IMR-90 (cell line): ENCODE results near the gene MYD88. TPM values are rescaled to one million over a fixed set of nuclear protein-coding genes. Genes with fewer than 3 reads are reported as not detected.

Experiments used
- ATAC-seq: fragments of 200-7000 bp; cut with Tn5 transposase; 2 replicates; pipeline ENCODE4 v1.9.1; 2020; ENCODE audit warnings: low read depth, mild to moderate bottlenecking, moderate library complexity
- BruUV-seq: library from RNA; stranded (reverse); fragments of 400-500 nt; replicated peaks from 2 replicates; lab custom pipeline; 2021; lab: Mats Ljungman, UMichigan
- CTCF ChIA-PET: fragments of 300-600 bp; formaldehyde crosslinking; extraction: SDS; loops from one replicate; lab custom pipeline; 2021; ENCODE audit warnings: antibody characterized with exemption; lab: Yijun Ruan, JAX
- POLR2A ChIA-PET: fragments of 300-600 bp; sonication (Branson Sonifier 250); formaldehyde crosslinking; loops from one replicate; lab custom pipeline; 2022; ENCODE audit warnings: antibody characterized with exemption; ENCODE audit not compliant: unreplicated experiment; lab: Charles Lee
- DNase-seq: peaks from one replicate; pipeline ENCODE4 v3.0.0; 2013
- H2AFZ ChIP-seq: replicated peaks from 2 replicates; pipeline ENCODE3; 2013; ENCODE audit warnings: low read length, mild to moderate bottlenecking; ENCODE audit not compliant: poor library complexity
- H2AK5ac ChIP-seq: 2 replicates; pipeline ENCODE4 v1.6.1; 2013; ENCODE audit warnings: low read depth, low read length, inconsistent platforms
- H2AK9ac ChIP-seq: replicated peaks from 2 replicates; pipeline ENCODE3; 2013; ENCODE audit warnings: mild to moderate bottlenecking, low read depth, low read length, moderate library complexity; ENCODE audit not compliant: poor library complexity
- H2BK120ac ChIP-seq: 2 replicates; pipeline ENCODE4 v1.6.1; 2013; ENCODE audit warnings: low read depth, low read length, inconsistent platforms
- H2BK15ac ChIP-seq: 3 replicates; pipeline ENCODE4 v1.6.1; 2013; ENCODE audit warnings: low read depth, low read length, inconsistent platforms
- H2BK20ac ChIP-seq: 2 replicates; pipeline ENCODE4 v1.6.1; 2013; ENCODE audit warnings: low read depth, mild to moderate bottlenecking, inconsistent platforms, low read length, moderate library complexity
- H2BK5ac ChIP-seq: 2 replicates; pipeline ENCODE4 v1.6.1; 2013; ENCODE audit warnings: mild to moderate bottlenecking, low read depth, low read length, inconsistent platforms; ENCODE audit not compliant: poor library complexity, severe bottlenecking
- H3K14ac ChIP-seq: replicated peaks from 2 replicates; pipeline ENCODE4 v1.6.1; 2013; ENCODE audit warnings: low read depth, low read length, inconsistent platforms
- H3K18ac ChIP-seq: 2 replicates; pipeline ENCODE4 v1.6.1; 2013; ENCODE audit warnings: low read depth, low read length, control low read depth
- H3K23ac ChIP-seq: 2 replicates; pipeline ENCODE4 v1.6.1; 2013; ENCODE audit warnings: low read depth, low read length, inconsistent platforms
- H3K27ac ChIP-seq: 2 replicates; pipeline ENCODE4 v1.5.1; 2013; ENCODE audit warnings: mild to moderate bottlenecking, control low read depth, low read length; ENCODE audit not compliant: insufficient read depth
- H3K27me3 ChIP-seq: 2 replicates; pipeline ENCODE4 v1.6.1; 2013; ENCODE audit warnings: low read length; ENCODE audit not compliant: control insufficient read depth, insufficient read depth
- H3K36me3 ChIP-seq: 2 replicates; pipeline ENCODE4 v1.6.1; 2013; ENCODE audit warnings: low read length, mixed read lengths; ENCODE audit not compliant: control insufficient read depth, insufficient read depth
- H3K4ac ChIP-seq: 2 replicates; pipeline ENCODE4 v1.6.1; 2013; ENCODE audit warnings: low read depth, low read length, inconsistent platforms
- H3K4me1 ChIP-seq: 2 replicates; pipeline ENCODE4 v1.6.1; 2013; ENCODE audit warnings: low read length, mixed read lengths; ENCODE audit not compliant: control insufficient read depth, insufficient read depth
- H3K4me2 ChIP-seq: 2 replicates; pipeline ENCODE4 v1.6.1; 2013; ENCODE audit warnings: low read depth, mild to moderate bottlenecking, control low read depth, low read length, moderate library complexity
- H3K4me3 ChIP-seq: 2 replicates; pipeline ENCODE4 v1.5.1; 2013; ENCODE audit warnings: low read depth, mild to moderate bottlenecking, control low read depth, low read length, moderate library complexity; ENCODE audit not compliant: insufficient read depth
- H3K56ac ChIP-seq: 2 replicates; pipeline ENCODE4 v1.6.1; 2013; ENCODE audit warnings: low read length, inconsistent platforms; ENCODE audit not compliant: insufficient read depth; ENCODE audit errors: extremely low read depth
- H3K79me1 ChIP-seq, 2 experiments: 2 replicates each; pipeline ENCODE4 v1.6.1; 2013; ENCODE audit warnings: low read length in 2 of 2, inconsistent platforms in 1 of 2, low read depth in 1 of 2
- H3K9ac ChIP-seq: 2 replicates; pipeline ENCODE4 v1.6.1; 2013; ENCODE audit warnings: low read depth, low read length, control low read depth
- H3K9me1 ChIP-seq: 2 replicates; pipeline ENCODE4 v1.6.1; 2013; ENCODE audit warnings: low read length, inconsistent platforms; ENCODE audit not compliant: insufficient read depth
- H3K9me3 ChIP-seq: 2 replicates; pipeline ENCODE4 v1.6.1; 2013; ENCODE audit warnings: low read length; ENCODE audit not compliant: control insufficient read depth, insufficient read depth
- H4K20me1 ChIP-seq: 2 replicates; pipeline ENCODE4 v1.6.1; 2013; ENCODE audit warnings: low read length, inconsistent platforms; ENCODE audit not compliant: insufficient read depth
- H4K5ac ChIP-seq: 2 replicates; pipeline ENCODE4 v1.6.1; 2013; ENCODE audit warnings: mild to moderate bottlenecking, low read depth, low read length, control low read depth
- H4K8ac ChIP-seq, 2 experiments: 2 replicates each; pipeline ENCODE4 v1.6.1; 2013; ENCODE audit warnings: low read depth in 2 of 2, low read length in 2 of 2, control low read depth in 1 of 2, inconsistent platforms in 1 of 2
- H4K91ac ChIP-seq: 2 replicates; pipeline ENCODE4 v1.6.1; 2013; ENCODE audit warnings: low read depth, low read length, inconsistent platforms; ENCODE audit not compliant: insufficient read depth
- BHLHE40 ChIP-seq: fragments of 150-350 bp; IDR thresholded peaks from 2 replicates; pipeline ENCODE4 v1.6.1; 2016; ENCODE audit warnings: mild to moderate bottlenecking, low read depth, low read length
- CEBPB ChIP-seq: IDR thresholded peaks from 2 replicates; pipeline ENCODE4 v1.6.1; 2012; ENCODE audit warnings: low read depth, low read length, improper control_type of control experiment
- CHD1 ChIP-seq: IDR thresholded peaks from 2 replicates; pipeline ENCODE4 v1.6.1; 2012; ENCODE audit warnings: low read depth, low read length, improper control_type of control experiment
- FOS ChIP-seq: fragments of 150-350 bp; IDR thresholded peaks from 2 replicates; pipeline ENCODE4 v1.6.1; 2016; ENCODE audit warnings: low read depth, low read length
- MAFK ChIP-seq: IDR thresholded peaks from 2 replicates; pipeline ENCODE4 v1.6.1; 2012; ENCODE audit warnings: low read depth, low read length, improper control_type of control experiment
- MAZ ChIP-seq: IDR thresholded peaks from 2 replicates; pipeline ENCODE4 v1.6.1; 2012; ENCODE audit warnings: low read depth, mild to moderate bottlenecking, low read length, improper control_type of control experiment, moderate library complexity, borderline replicate concordance
- MXI1 ChIP-seq: IDR thresholded peaks from 2 replicates; pipeline ENCODE4 v1.6.1; 2012; ENCODE audit warnings: low read depth, mild to moderate bottlenecking, low read length, moderate library complexity, borderline replicate concordance
- NFE2L2 ChIP-seq: fragments of 150-350 bp; IDR thresholded peaks from 2 replicates; pipeline ENCODE4 v1.6.1; 2016; ENCODE audit warnings: low read depth, mild to moderate bottlenecking, low read length
- POLR2A ChIP-seq: IDR thresholded peaks from 2 replicates; pipeline ENCODE4 v1.6.1; 2012; ENCODE audit warnings: mild to moderate bottlenecking, low read depth, low read length
- RAD21 ChIP-seq: IDR thresholded peaks from 2 replicates; pipeline ENCODE4 v1.6.1; 2012; ENCODE audit warnings: low read length, improper control_type of control experiment
- RCOR1 ChIP-seq: IDR thresholded peaks from 2 replicates; pipeline ENCODE4 v1.6.1; 2012; ENCODE audit warnings: mild to moderate bottlenecking, low read length, improper control_type of control experiment; ENCODE audit not compliant: insufficient replicate concordance
- RFX5 ChIP-seq: IDR thresholded peaks from 2 replicates; pipeline ENCODE4 v1.8.0; 2012; ENCODE audit warnings: low read depth, mild to moderate bottlenecking, low read length, moderate library complexity
- SMC3 ChIP-seq: fragments of 150-350 bp; IDR thresholded peaks from 2 replicates; pipeline ENCODE4 v1.6.1; 2016; ENCODE audit warnings: low read depth, mild to moderate bottlenecking, antibody characterized with exemption, low read length, moderate library complexity
- WGBS, 2 experiments: methylation state at CpG; one replicate each; pipeline versions ENCODE4 v1.1.5 to v1.1.7; 2013; ENCODE audit warnings: missing lambda C conversion rate in 2 of 2; ENCODE audit not compliant: insufficient read length in 1 of 2; ENCODE audit errors: extremely low coverage in 2 of 2; 5-methylcytosine and 5-hydroxymethylcytosine counted together
- dilution Hi-C: fragments of 300-500 bp; cut with HindIII; formaldehyde crosslinking; loops from one replicate; pipeline ENCODE4 v1.14.3; 2018; ENCODE audit warnings: low sequenced_read_pairs; ENCODE audit not compliant: unreplicated experiment
- in situ Hi-C: fragments of 300-500 bp; cut with MboI; formaldehyde crosslinking; loops from 3 replicates; pipeline ENCODE4 v1.14.3; 2019; ENCODE audit warnings: low sequenced_read_pairs, inconsistent platforms, mixed read lengths
- intact Hi-C: fragments of 100-400 bp; cut with micrococcal nuclease; formaldehyde crosslinking; loops from 2 replicates; pipeline ENCODE4 v1.10.0; 2022
- polyA plus RNA-seq, 3 experiments: library from polyadenylated mRNA; depleted of rRNA; stranded (reverse); fragments of >200 nt; gene quantifications; 2 replicates each; pipeline ENCODE4 v1.2.3, GENCODE V29; 2012; ENCODE audit warnings: low replicate concordance in 1 of 3
- total RNA-seq: library from RNA; depleted of rRNA; stranded (reverse); fragments of >200 nt; gene quantifications from 2 replicates; pipeline ENCODE4 v1.2.3, GENCODE V29; 2012
- TF ChIP-seq, protein P1 (sequence below): conservative IDR thresholded peaks from 2 replicates; pipeline ENCODE4 v1.5.1; 2012; ENCODE audit warnings: mild to moderate bottlenecking, low read depth, low read length, improper control_type of control experiment
- TF ChIP-seq, protein P2 (sequence below): fragments of 150-350 bp; IDR thresholded peaks from 2 replicates; pipeline ENCODE4 v1.6.1; 2017; ENCODE audit warnings: mild to moderate bottlenecking, antibody characterized with exemption, low read length, low read depth
- TF ChIP-seq, protein P3 (sequence below): fragments of 150-350 bp; IDR thresholded peaks from 2 replicates; pipeline ENCODE4 v1.6.1; 2016; ENCODE audit warnings: low read depth, mild to moderate bottlenecking, low read length, moderate library complexity, borderline replicate concordance

The MYD88 gene
- total and polyA plus RNA-seq, 2 of the 4 experiments (the other 2 are of a cell fraction), result 9.3 to 39.8 TPM

DNA sequence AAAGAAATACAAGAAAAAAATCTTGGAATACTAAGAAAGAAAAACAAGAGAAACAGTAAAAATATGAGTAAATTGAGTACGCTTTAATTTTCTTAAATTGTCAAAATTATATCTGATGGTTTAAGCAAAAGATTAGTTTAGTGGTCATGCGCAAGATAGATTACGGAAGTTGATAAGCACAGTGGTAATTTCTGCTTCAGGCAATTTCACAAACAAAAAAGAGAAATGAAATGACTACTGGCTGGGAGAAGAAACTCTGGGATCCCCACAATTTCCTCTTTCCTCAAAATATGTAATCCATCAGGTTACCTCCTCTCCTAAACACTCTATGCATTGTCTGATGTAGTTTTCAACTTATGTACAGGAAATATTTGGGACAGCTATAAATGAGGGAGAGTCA, 9.0 kb downstream of the MYD88 start:
- intact Hi-C loops, result no loop called here
- Histone ChIP-seq H3K9me3 (peaks cover 3% of the 10 kb centered on the region; the same call in 1 of the 2 replicates), H3K4me3 (no peak overlapping the region), H3K27ac (no peak overlapping the region), H2BK120ac (no peak overlapping the region), H3K9ac (no peak overlapping the region), H3K27me3 (no peaks in the 10 kb centered on the region), H3K36me3 (no peaks in the 10 kb centered on the region), H4K20me1 (no peaks in the 10 kb centered on the region), H3K56ac (no peak overlapping the region), H2AFZ (no peak overlapping the region), H3K23ac (no peak overlapping the region), H2AK9ac (no peak overlapping the region), H2BK5ac (no peak overlapping the region), H3K18ac (no peak overlapping the region), H4K5ac (no peak overlapping the region), H3K14ac (no peak overlapping the region), H2BK20ac (no peak overlapping the region), H4K8ac (no peak overlapping the region), H2AK5ac (no peak overlapping the region), H3K79me1 (no peaks in the 10 kb centered on the region), H2BK15ac (no peak overlapping the region), H4K91ac (no peak overlapping the region), H3K9me1 (no peaks in the 10 kb centered on the region), H3K4ac (no peak overlapping the region), H3K4me2 (no peak overlapping the region), H3K4me1 (no peaks in the 10 kb centered on the region)
- BruUV-seq, result no TSS peak
- in situ Hi-C loops, result no loop called here
- ATAC-seq, result no peak
- DNase-seq, result no peak
- no CpG with 5 or more reads among the region's 3 CpGs for WGBS, 2 experiments
- dilution Hi-C loops, result no loop called here
- ChIA-PET POLR2A (no interaction called here), CTCF (no interaction called here)
- TF ChIP-seq BHLHE40 (no peak), RCOR1 (no peak), RAD21 (no peak), CEBPB (no peak), NFE2L2 (no peak), SMC3 (no peak), MAZ (no peak), FOS (no peak), POLR2A (no peak), MXI1 (no peak), RFX5 (no peak), CHD1 (no peak), MAFK (no peak)
- TF ChIP-seq, protein P1, sequence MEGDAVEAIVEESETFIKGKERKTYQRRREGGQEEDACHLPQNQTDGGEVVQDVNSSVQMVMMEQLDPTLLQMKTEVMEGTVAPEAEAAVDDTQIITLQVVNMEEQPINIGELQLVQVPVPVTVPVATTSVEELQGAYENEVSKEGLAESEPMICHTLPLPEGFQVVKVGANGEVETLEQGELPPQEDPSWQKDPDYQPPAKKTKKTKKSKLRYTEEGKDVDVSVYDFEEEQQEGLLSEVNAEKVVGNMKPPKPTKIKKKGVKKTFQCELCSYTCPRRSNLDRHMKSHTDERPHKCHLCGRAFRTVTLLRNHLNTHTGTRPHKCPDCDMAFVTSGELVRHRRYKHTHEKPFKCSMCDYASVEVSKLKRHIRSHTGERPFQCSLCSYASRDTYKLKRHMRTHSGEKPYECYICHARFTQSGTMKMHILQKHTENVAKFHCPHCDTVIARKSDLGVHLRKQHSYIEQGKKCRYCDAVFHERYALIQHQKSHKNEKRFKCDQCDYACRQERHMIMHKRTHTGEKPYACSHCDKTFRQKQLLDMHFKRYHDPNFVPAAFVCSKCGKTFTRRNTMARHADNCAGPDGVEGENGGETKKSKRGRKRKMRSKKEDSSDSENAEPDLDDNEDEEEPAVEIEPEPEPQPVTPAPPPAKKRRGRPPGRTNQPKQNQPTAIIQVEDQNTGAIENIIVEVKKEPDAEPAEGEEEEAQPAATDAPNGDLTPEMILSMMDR, result no peak
- TF ChIP-seq, protein P2, sequence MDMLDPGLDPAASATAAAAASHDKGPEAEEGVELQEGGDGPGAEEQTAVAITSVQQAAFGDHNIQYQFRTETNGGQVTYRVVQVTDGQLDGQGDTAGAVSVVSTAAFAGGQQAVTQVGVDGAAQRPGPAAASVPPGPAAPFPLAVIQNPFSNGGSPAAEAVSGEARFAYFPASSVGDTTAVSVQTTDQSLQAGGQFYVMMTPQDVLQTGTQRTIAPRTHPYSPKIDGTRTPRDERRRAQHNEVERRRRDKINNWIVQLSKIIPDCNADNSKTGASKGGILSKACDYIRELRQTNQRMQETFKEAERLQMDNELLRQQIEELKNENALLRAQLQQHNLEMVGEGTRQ, result no peak
- TF ChIP-seq, protein P3, sequence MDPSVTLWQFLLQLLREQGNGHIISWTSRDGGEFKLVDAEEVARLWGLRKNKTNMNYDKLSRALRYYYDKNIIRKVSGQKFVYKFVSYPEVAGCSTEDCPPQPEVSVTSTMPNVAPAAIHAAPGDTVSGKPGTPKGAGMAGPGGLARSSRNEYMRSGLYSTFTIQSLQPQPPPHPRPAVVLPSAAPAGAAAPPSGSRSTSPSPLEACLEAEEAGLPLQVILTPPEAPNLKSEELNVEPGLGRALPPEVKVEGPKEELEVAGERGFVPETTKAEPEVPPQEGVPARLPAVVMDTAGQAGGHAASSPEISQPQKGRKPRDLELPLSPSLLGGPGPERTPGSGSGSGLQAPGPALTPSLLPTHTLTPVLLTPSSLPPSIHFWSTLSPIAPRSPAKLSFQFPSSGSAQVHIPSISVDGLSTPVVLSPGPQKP, result no peak
